A549 (cell line): ENCODE measurements around the gene GNG12. TPM values are rescaled to one million over a fixed set of nuclear protein-coding genes. Genes with fewer than 3 reads are reported as not detected.
A peak's percentile ranks its signal among the peaks of the same experiment; 100 is the strongest.

Experiments
- ATAC-seq, 2 experiments: fragments of 200-7000 bp in 1 of 2; fragments of >200 bp in 1 of 2; cut with Nextera tagmentation in 1 of 2; cut with Tn5 transposase in 1 of 2; 3 replicates each; pipeline versions ENCODE4 v1.8.0 to v1.9.1; 2018 to 2020; ENCODE audit warnings: mild to moderate bottlenecking in 1 of 2, moderate library complexity in 1 of 2
- CTCF ChIA-PET: fragments of 300-600 bp; sonication (Branson Sonifier 250); formaldehyde crosslinking; extraction: SDS; loops from one replicate; lab custom pipeline; 2021; ENCODE audit warnings: antibody characterized with exemption, inconsistent platforms; lab: Yijun Ruan, JAX
- POLR2A ChIA-PET: fragments of 350-600 bp; formaldehyde crosslinking; extraction: SDS; loops from one replicate; lab custom pipeline; 2021; ENCODE audit warnings: antibody characterized with exemption, inconsistent platforms; lab: Yijun Ruan, JAX
- DNase-seq, 2 experiments: peaks; one replicate each; pipeline versions ENCODE4 v3.0.0 to v3.0.0-alpha.2; 2011 to 2016; ENCODE audit warnings: low read depth in 1 of 2, low spot score in 1 of 2
- FAIRE-seq: peaks from 2 replicates; lab custom pipeline; 2011; peaks lifted over from hg19 to GRCh38; lab: Jason Lieb, UNC
- H3K27ac ChIP-seq, 2 experiments: fragments of >200 bp; sonication (Bioruptor Twin); formaldehyde crosslinking; 3 replicates each; pipeline ENCODE4 v1.5.1; 2016 to 2017
- H3K4me1 ChIP-seq: fragments of >200 bp; sonication (Bioruptor Twin); formaldehyde crosslinking; 3 replicates; pipeline ENCODE4 v1.6.1; 2016
- H3K4me2 ChIP-seq: fragments of >200 bp; sonication (Bioruptor Twin); formaldehyde crosslinking; 3 replicates; pipeline ENCODE4 v1.6.1; 2016
- H3K4me3 ChIP-seq: fragments of >200 bp; sonication (Bioruptor Twin); formaldehyde crosslinking; 3 replicates; pipeline ENCODE4 v1.5.1; 2016
- H3K9me3 ChIP-seq: fragments of >200 bp; sonication (Bioruptor Twin); formaldehyde crosslinking; 3 replicates; pipeline ENCODE4 v1.6.1; 2016
- BHLHE40 ChIP-seq: IDR thresholded peaks from 2 replicates; pipeline ENCODE4 v1.6.1; 2012; ENCODE audit warnings: low read depth, low read length, inconsistent platforms
- EHMT2 ChIP-seq: fragments of 200-600 bp; sonication (generic); IDR thresholded peaks from 2 replicates; pipeline ENCODE4 v1.6.1; 2016; ENCODE audit warnings: antibody characterized with exemption, low read depth, mild to moderate bottlenecking, moderate library complexity
- ESRRA ChIP-seq: fragments of 150-350 bp; IDR thresholded peaks from 2 replicates; pipeline ENCODE4 v1.6.1; 2014; ENCODE audit warnings: mild to moderate bottlenecking, low read length, borderline replicate concordance
- FOSL2 ChIP-seq, 2 experiments: fragments of 450-650 bp in 1 of 2; fragments of >200 bp in 1 of 2; sonication (Bioruptor Twin) in 1 of 2; formaldehyde crosslinking; IDR thresholded peaks; 2 replicates each; pipeline versions ENCODE4 v1.5.0 to v1.6.1; 2016 to 2020; ENCODE audit warnings: mild to moderate bottlenecking in 1 of 2, moderate library complexity in 1 of 2
- FOXS1 ChIP-seq: fragments of 250-450 bp; sonication (Bioruptor Pico); IDR thresholded peaks from 2 replicates; pipeline ENCODE4 v1.5.0; 2020; ENCODE audit warnings: mild to moderate bottlenecking, moderate library complexity
- HEYL ChIP-seq: fragments of 250-450 bp; sonication (Bioruptor Pico); IDR thresholded peaks from 2 replicates; pipeline ENCODE4 v1.8.0; 2021; ENCODE audit warnings: mild to moderate bottlenecking, moderate library complexity
- HOXB13 ChIP-seq: fragments of 250-450 bp; sonication (Bioruptor Pico); IDR thresholded peaks from 2 replicates; pipeline ENCODE4 v1.5.0; 2020; ENCODE audit warnings: low read depth, mild to moderate bottlenecking, moderate library complexity
- JUN ChIP-seq, 2 experiments: fragments of >200 bp; sonication (Bioruptor Twin); formaldehyde crosslinking; IDR thresholded peaks; 2 replicates in 1 of 2; 3 replicates in 1 of 2; pipeline ENCODE4 v1.6.1; 2016 to 2017
- KDM1A ChIP-seq: fragments of 200-600 bp; sonication (generic); IDR thresholded peaks from 2 replicates; pipeline ENCODE4 v1.6.1; 2016; ENCODE audit warnings: low read depth, mild to moderate bottlenecking
- KDM5A ChIP-seq: fragments of 200-600 bp; sonication (generic); IDR thresholded peaks from 2 replicates; pipeline ENCODE4 v1.6.1; 2016; ENCODE audit warnings: antibody characterized with exemption, mild to moderate bottlenecking
- MAFK ChIP-seq: fragments of 450-650 bp; IDR thresholded peaks from 2 replicates; pipeline ENCODE4 v1.6.1; 2014; ENCODE audit not compliant: partially characterized antibody
- MAZ ChIP-seq: fragments of 150-350 bp; IDR thresholded peaks from 2 replicates; pipeline ENCODE4 v1.6.1; 2014; ENCODE audit warnings: antibody characterized with exemption, low read depth, low read length, borderline replicate concordance
- NFE2L2 ChIP-seq: fragments of 150-350 bp; conservative IDR thresholded peaks from 2 replicates; pipeline ENCODE4 v1.6.1; 2014; ENCODE audit warnings: low read length
- NPAS2 ChIP-seq: fragments of 250-450 bp; sonication (Bioruptor Pico); IDR thresholded peaks from 2 replicates; pipeline ENCODE4 v1.8.0; 2022; ENCODE audit warnings: mild to moderate bottlenecking, moderate library complexity, borderline replicate concordance
- PHF8 ChIP-seq: fragments of 200-600 bp; sonication (generic); IDR thresholded peaks from 2 replicates; pipeline ENCODE4 v1.6.1; 2016; ENCODE audit warnings: low read depth, mild to moderate bottlenecking, antibody characterized with exemption, moderate library complexity, borderline replicate concordance
- POLR2A ChIP-seq: IDR thresholded peaks from 2 replicates; pipeline ENCODE4 v1.6.1; 2012; ENCODE audit warnings: mild to moderate bottlenecking, low read length
- POLR2AphosphoS2 ChIP-seq: conservative IDR thresholded peaks from 2 replicates; pipeline ENCODE4 v1.6.1; 2012; ENCODE audit warnings: low read length, improper control_type of control experiment, inconsistent platforms
- RAD21 ChIP-seq, 2 experiments: fragments of >200 bp in 1 of 2; sonication (Bioruptor Twin) in 1 of 2; formaldehyde crosslinking in 1 of 2; IDR thresholded peaks in 1 of 2; conservative IDR thresholded peaks in 1 of 2; 2 replicates in 1 of 2; 3 replicates in 1 of 2; pipeline ENCODE4 v1.6.1; 2012 to 2018; ENCODE audit warnings: inconsistent platforms in 1 of 2
- RARB ChIP-seq: fragments of 250-450 bp; sonication (Bioruptor Pico); IDR thresholded peaks from 2 replicates; pipeline ENCODE4 v1.8.0; 2021; ENCODE audit warnings: mild to moderate bottlenecking, moderate library complexity
- RFX5 ChIP-seq: fragments of 450-650 bp; IDR thresholded peaks from 2 replicates; pipeline ENCODE4 v1.7.1; 2014; ENCODE audit warnings: antibody characterized with exemption, mild to moderate bottlenecking, moderate library complexity
- RNF2 ChIP-seq: fragments of 200-600 bp; sonication (generic); IDR thresholded peaks from 2 replicates; pipeline ENCODE4 v1.6.1; 2016; ENCODE audit warnings: low read depth, mild to moderate bottlenecking, antibody characterized with exemption, moderate library complexity, borderline replicate concordance
- TFCP2L1 ChIP-seq: fragments of 250-450 bp; sonication (Bioruptor Pico); IDR thresholded peaks from 2 replicates; pipeline ENCODE4 v1.5.0; 2021; ENCODE audit warnings: mild to moderate bottlenecking
- ZFP36 ChIP-seq: fragments of 450-650 bp; IDR thresholded peaks from 2 replicates; pipeline ENCODE4 v1.6.1; 2014; ENCODE audit warnings: borderline replicate concordance; ENCODE audit not compliant: partially characterized antibody
- ZSCAN20 ChIP-seq: fragments of 250-450 bp; sonication (Bioruptor Pico); IDR thresholded peaks from 2 replicates; pipeline ENCODE4 v1.8.0; 2022; ENCODE audit warnings: mild to moderate bottlenecking, moderate library complexity
- WGBS: methylation state at CpG from one replicate; pipeline ENCODE4 v1.1.6; 2017; ENCODE audit errors: missing lambda C conversion rate; 5-methylcytosine and 5-hydroxymethylcytosine counted together
- polyA plus RNA-seq, 4 experiments: library from polyadenylated mRNA; depleted of rRNA in 3 of 4; stranded (reverse); fragments of >200 nt; fragmentation: RNase III in 1 of 4; extraction: RNeasy Plus Mini Kit Qiagen cat#74134 plus additional on column Dnase treatment in 1 of 4; gene quantifications; 2 replicates in 3 of 4; 3 replicates in 1 of 4; pipeline ENCODE4 v1.2.3, GENCODE V29; 2011 to 2017
- TF ChIP-seq, protein P1 (sequence below): IDR thresholded peaks from 2 replicates; pipeline ENCODE4 v1.6.1; 2012
- TF ChIP-seq, protein P2 (sequence below): fragments of >200 bp; sonication (Bioruptor Twin); formaldehyde crosslinking; IDR thresholded peaks from 3 replicates; pipeline ENCODE4 v1.6.1; 2016

GNG12 gene
- polyA plus RNA-seq, 2 of the 4 experiments (the other 2 are of a cell fraction) = 91.8 to 132 TPM

DNA sequence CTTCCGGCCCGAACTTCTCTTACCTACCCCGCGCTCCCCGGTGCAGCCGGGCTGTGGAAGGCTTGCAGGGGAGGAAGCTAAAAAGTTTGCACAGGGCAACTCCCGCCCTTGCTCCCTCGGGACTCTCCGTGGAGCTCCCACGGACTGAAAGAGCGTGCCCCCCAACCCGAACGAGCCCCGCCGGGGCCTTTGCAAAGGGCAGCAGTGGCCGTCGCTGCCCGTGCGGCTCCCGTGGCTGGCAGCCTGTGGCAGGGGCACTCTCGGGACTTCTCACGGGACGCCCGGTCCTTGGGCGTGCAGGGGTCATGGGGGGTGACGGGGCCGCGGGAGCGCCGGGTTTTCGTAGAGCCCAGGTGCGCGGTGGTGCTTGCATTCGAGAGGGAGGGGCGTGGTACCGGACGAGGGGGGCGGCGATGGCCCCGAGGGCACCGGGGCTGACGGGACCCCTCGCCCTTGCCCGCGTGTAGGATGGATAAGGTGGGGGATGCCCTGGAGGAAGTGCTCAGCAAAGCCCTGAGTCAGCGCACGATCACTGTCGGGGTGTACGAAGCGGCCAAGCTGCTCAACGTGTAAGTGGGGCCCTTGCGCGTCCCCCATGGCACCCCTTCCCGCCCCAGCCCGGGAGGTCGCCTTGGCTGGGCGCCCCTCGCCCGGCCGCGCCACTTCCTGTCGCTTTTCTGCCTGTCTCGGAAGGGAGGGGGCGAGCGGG, 147.6 kb downstream of the GNG12 start:
- POLR2A ChIA-PET = interaction anchor here (0.6 to 5.5 kb wide), 21 partner anchors 9 to 153 kb away, joined by 3 to 93 read pairs (median 5); no protein-coding TSS in a partner anchor
- peak overlapping the region; percentile 98 for H3K4me2 ChIP-seq
- H3K4me1 ChIP-seq = peaks cover 43% of the 10 kb centered on the region
- ATAC-seq (peak; percentile 32 to 45), DNase-seq (peak in 1 of 2 experiments; percentile 27), FAIRE-seq (no peak)
- H3K27ac ChIP-seq = peak overlapping the region; percentile 96 to 99
- CTCF ChIA-PET = interaction anchor here (0.6 to 4.7 kb wide), 7 partner anchors 75 to 1178 kb away, joined by 3 to 46 read pairs (median 3); partner anchors contain the start of gene GNG12
- H3K4me3 ChIP-seq = peak overlapping the region; percentile 80
- WGBS = 1% methylated on average over 12 of the region's 65 CpGs
- no peaks in the 10 kb centered on the region for H3K9me3 ChIP-seq
- TF ChIP-seq PHF8 = 0 out of 2 replicates have a peak, but pooled peaks have one; percentile 17
- peak; percentile 12 for TF ChIP-seq MAFK
- no peak for TF ChIP-seq FOXS1

DNA sequence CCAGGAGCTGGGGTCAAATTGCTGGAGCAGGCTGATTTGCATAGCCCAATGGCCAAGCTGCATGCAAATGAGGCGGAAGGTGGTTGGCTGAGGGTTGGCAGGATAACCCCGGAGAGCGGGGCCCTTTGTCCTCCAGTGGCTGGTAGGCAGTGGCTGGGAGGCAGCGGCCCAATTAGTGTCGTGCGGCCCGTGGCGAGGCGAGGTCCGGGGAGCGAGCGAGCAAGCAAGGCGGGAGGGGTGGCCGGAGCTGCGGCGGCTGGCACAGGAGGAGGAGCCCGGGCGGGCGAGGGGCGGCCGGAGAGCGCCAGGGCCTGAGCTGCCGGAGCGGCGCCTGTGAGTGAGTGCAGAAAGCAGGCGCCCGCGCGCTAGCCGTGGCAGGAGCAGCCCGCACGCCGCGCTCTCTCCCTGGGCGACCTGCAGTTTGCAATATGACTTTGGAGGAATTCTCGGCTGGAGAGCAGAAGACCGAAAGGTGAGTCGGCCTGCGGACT, 148.2 kb downstream of the GNG12 start, which contains the start of gene GADD45A:
Gene GADD45A (plus strand): TSS at position 135 of the 491 bp plus-strand sequence. CDS start 294 bp downstream, at position 429.
- FAIRE-seq = no peak
- Histone ChIP-seq H3K27ac (peak within 1 kb of the TSS; percentile 96 to 99), H3K4me3 (peak within 1 kb of the TSS; percentile 80), H3K9me3 (no peaks in the 10 kb centered on the region), H3K4me2 (peak within 1 kb of the TSS; percentile 98), H3K4me1 (peaks cover 43% of the 10 kb centered on the region)
- ATAC-seq = peak; percentile 87 to 95
- CTCF ChIA-PET = interaction anchor here (0.6 to 4.7 kb wide), 8 partner anchors 75 to 1177 kb away, joined by 3 to 46 read pairs (median 4); no protein-coding TSS in a partner anchor
- POLR2A ChIA-PET = interaction anchor here (0.6 to 5.5 kb wide), 31 partner anchors 10 to 1900 kb away, joined by 3 to 93 read pairs (median 5); no protein-coding TSS in a partner anchor
- 10% methylated on average over 8 of the region's 39 CpGs for WGBS
- DNase-seq = peak; percentile 94 to 97
- TF ChIP-seq TFCP2L1 (CRISPR knock-in tag) (no peak), KDM1A (no peak), BHLHE40 (no peak), NFE2L2 (no peak), JUN (IDR thresholded peaks at IDR 0.05) (peak; percentile 96), RFX5 (0 out of 2 replicates have a peak, but pooled peaks have one; percentile 43), KDM5A (no peak), HOXB13 (CRISPR knock-in tag) (no peak), RARB (CRISPR knock-in tag) (no peak), RAD21 (conservative IDR thresholded peaks at IDR 0.05 in 1 of 2, IDR thresholded peaks at IDR 0.05 in 1 of 2) (peak in 1 of 2 experiments; percentile 28; a peak in 1 of 5 replicates), ESRRA (no peak), MAZ (0 out of 2 replicates have a peak, but pooled peaks have one; percentile 18), PHF8 (peak; percentile 37; the same call in 1 of the 2 replicates), HEYL (CRISPR knock-in tag) (no peak), EHMT2 (no peak), RNF2 (no peak), POLR2A (peak; percentile 99), POLR2AphosphoS2 (no peak), FOSL2 (IDR thresholded peaks at IDR 0.05) (no peak), FOSL2 (CRISPR knock-in tag; IDR thresholded peaks at IDR 0.05) (0 out of 2 replicates have a peak, but pooled peaks have one; percentile 8), ZFP36 (no peak), NPAS2 (CRISPR knock-in tag) (no peak), MAFK (peak; percentile 46), ZSCAN20 (no peak)
- TF ChIP-seq, protein P1, sequence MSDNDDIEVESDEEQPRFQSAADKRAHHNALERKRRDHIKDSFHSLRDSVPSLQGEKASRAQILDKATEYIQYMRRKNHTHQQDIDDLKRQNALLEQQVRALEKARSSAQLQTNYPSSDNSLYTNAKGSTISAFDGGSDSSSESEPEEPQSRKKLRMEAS = peak; percentile 40
- TF ChIP-seq, protein P2, sequence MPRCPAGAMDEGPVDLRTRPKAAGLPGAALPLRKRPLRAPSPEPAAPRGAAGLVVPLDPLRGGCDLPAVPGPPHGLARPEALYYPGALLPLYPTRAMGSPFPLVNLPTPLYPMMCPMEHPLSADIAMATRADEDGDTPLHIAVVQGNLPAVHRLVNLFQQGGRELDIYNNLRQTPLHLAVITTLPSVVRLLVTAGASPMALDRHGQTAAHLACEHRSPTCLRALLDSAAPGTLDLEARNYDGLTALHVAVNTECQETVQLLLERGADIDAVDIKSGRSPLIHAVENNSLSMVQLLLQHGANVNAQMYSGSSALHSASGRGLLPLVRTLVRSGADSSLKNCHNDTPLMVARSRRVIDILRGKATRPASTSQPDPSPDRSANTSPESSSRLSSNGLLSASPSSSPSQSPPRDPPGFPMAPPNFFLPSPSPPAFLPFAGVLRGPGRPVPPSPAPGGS = peak; percentile 97
